Cerebellar nuclear complex (tissue), 1 donor: Measurements from ENCODE around the gene CYP17A1.
"Not testable (repeated sequence)": the region's sequence is repeated elsewhere in the genome, so short reads cannot be mapped to it uniquely, and the experiment has no call there.

Experiments used
- DNase-seq, 2 experiments: peaks; one replicate each; lab custom pipeline; 2025; lab: John Stamatoyannopoulos, UW

Gene CYP17A1, protein sequence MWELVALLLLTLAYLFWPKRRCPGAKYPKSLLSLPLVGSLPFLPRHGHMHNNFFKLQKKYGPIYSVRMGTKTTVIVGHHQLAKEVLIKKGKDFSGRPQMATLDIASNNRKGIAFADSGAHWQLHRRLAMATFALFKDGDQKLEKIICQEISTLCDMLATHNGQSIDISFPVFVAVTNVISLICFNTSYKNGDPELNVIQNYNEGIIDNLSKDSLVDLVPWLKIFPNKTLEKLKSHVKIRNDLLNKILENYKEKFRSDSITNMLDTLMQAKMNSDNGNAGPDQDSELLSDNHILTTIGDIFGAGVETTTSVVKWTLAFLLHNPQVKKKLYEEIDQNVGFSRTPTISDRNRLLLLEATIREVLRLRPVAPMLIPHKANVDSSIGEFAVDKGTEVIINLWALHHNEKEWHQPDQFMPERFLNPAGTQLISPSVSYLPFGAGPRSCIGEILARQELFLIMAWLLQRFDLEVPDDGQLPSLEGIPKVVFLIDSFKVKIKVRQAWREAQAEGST

DNA sequence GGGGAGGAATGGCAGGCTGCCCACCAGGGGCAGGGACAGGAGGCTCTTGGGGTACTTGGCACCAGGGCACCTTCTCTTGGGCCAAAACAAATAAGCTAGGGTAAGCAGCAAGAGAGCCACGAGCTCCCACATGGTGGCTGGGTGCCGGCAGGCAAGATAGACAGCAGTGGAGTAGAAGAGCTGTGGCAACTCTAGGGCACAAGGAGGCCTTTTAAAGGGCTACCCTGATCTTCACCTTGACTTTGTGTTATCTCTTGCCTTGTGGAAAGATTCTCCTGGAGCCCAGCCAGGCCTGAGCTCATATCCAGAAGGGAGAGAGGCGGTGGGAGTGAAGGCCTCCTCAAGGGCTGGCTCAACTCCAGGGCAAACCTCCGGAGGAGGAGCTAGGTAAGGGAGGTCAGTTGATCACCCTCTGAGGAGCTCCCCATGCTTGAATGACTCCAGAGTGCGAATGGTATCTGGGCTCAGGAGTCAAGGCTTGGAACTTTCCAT is at the start of gene CYP17A1:
TSS of gene CYP17A1 (minus strand) at position 184 of the 492 bp plus-strand sequence. CDS start at position 132, 52 bp downstream.
- no peak for DNase-seq

DNA sequence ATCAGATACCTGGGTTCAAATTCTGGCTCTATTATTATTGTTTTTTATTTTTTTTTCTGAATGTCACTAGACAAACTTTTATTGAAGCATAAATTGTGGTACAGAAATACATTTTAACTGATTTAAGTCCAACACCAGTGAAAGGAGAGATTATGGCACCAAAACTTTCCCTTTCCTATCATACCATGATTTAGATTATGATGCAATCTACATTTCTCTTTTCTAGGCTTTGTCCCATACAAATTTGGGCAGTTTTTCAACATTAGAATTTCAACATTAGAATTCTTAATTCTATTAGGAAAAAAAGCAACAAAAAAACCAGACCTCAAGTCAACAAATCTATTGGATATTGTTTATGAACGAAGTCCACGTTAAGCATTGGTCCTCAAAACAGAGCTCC is 43.0 kb upstream of the CYP17A1 start:
- DNase-seq = no peak

DNA sequence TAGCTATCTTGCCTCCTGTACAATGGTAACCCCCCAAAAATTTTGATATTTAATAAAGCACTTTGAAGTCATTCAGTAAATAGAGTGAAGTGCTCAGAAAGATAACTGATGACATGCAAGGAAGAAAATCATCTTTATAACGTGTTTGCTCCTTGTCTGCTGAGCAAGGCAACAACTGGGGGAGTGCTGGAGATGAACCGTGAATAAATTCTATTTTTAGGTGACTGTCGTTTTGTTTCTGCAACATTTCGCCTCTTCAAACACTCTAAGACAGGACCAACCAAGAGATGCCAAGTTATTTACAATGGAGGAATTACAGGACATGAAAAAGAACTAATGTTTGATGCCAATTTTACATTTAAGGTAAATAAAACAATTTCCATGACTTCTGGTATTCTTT is 41.4 kb upstream of the CYP17A1 start:
- no peak for DNase-seq

DNA sequence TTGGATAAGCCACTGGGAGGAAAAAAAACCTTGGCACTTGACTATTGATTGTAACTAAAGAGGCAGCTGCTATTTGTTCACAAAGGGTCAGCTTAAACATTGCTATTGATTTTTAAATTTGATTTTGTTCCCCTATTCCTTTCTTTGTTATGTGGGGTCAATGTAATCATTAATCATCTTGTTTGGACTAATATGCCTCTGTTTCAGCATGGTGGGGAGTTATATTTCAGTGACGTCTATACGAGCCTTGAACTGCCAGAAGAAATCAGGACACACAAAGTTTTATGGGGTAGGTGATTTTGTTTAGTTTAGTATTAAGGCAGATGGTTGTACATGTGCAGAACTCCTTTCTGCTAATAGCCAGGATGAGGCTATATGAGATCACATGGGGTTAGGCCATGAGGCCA is 39.5 kb upstream of the CYP17A1 start:
- DNase-seq = no peak

DNA sequence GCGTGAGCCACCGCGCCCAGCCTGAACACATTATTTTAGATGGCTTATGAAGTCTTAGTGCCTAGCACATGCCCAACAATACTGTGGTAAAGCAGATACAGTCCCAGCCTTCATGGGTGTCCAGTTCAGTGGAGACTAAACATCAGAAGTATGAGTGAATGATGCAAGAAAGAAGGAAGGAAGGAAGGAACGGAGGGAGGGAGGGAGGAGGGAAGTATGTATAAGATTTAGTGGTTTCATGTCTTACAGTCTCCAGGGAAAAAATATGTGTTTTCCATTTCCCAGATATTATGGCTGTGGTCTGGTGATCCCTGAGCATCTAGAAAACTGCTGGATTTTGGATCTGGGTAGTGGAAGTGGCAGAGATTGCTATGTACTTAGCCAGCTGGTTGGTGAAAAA is 35.0 kb upstream of the CYP17A1 start:
- DNase-seq = no peak

DNA sequence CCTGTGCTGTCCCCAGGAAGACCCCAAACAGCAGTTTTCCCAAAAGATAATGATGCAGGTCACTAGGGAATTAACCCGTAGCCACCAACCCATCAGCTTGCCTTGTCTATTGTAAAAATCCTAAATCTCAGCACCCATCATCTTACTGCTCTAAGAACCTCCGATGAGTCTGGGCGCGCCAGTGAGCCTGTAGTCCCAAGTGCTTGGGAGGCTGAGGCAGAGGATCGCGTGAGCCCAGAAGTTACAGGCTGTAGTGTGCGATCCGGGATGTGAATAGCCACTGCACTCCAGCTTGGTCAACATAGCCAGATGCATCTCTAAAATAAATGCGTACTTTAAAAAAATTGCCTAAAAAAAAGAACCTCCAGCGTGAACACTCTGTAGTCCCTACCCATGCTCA is 33.0 kb upstream of the CYP17A1 start:
- DNase-seq = no peak

DNA sequence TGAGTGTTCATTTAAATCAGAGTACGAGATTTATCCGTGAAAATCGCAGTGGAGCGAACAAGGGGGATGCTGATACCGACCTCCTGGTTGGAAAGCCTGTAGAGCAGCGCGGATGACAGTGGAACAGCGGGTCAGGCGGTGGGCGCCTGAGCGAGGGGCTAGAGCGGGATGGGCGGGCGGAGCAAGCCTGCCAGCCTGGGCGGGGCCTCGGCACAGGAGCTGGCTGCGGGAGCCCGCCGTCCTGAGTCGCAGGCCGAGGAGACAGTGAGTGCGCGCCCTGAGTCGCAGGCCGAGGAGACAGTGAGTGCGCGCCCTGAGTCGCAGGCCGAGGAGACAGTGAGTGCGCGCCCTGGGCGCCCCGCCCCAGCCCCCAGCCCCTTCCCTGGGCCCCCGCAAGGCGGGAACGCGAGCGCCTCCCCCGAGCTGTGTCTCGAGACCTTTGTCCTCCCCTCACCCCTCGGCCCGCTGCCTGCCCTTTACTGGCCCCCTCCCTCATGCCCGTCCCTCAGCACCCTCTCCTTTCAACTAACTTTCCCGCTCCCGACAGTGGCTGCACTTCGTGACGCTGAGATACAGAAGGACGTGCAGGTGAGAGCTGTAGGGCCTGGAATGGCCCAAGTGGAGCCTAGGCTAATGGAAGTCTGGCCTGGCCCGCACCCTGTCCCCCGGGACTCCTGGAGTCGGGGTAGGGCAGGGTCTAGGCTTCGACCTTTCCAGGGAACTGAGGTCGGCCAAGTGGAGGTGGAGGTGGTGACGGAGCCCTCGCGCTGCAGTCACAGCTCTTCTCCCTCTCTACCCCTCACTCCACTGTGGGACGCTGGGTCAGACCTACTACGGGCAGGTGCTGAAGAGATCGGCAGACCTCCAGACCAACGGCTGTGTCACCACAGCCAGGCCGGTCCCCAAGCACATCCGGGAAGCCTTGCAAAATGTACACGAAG is 32.3 kb upstream of the CYP17A1 start, which contains the start of gene AS3MT:
TSS of gene AS3MT (plus strand) at position 213 of the 941 bp plus-strand sequence. CDS start at position 336, 123 bp downstream.
- DNase-seq = no peak

DNA sequence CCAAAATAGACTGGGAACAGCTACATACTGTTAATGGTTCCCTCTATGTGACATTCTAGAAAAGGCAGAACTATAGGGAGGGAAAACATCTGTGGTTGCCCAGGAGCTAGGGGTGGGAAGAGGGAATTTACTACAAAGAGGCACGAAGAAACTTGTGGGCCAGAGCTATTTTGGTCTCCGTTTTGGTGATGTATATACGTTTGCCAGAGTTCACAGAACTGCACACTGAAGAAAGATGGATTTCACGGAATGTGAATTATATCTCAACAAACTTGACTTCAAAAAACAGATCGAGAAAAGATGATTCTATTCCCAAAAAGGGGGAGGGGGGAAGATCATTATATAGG is 31.7 kb upstream of the CYP17A1 start:
- no peak for DNase-seq

DNA sequence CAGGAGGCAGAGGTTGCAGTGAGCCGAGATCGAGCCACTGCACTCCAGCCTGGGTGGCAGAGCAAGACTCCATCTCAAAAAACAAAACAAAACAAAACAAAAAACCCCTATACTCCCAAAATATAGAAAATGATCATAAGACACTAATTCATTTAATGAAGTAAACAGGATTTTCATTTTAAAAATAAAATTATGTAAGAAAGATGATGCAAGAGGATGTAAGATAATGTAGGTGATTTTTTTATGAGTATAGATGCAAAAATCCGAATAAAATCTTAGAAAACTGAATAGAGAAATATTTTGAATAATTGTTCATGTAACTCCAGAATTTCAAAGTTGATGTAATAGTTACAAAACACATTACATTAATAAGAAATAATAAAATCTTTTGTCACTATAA is 28.4 kb upstream of the CYP17A1 start:
- DNase-seq = no peak

DNA sequence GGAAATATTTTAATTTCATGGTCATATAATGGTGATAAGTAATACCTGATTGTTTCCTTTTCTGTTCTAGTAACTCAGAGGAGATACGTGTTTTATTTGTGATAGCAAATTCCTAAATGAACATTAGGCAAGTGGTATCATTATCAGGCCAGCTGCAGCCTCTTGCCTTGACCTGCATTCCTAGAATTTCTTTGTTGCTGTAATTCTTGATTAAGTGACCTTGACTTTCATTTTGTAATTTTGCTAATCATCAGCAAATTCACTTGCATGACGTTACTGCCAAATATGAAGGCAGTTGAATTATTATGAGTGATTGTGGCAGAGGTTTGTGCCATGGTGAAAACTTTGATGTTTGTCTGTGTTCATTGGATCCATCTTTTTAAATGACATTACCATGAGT is 26.4 kb upstream of the CYP17A1 start:
- no peak for DNase-seq

DNA sequence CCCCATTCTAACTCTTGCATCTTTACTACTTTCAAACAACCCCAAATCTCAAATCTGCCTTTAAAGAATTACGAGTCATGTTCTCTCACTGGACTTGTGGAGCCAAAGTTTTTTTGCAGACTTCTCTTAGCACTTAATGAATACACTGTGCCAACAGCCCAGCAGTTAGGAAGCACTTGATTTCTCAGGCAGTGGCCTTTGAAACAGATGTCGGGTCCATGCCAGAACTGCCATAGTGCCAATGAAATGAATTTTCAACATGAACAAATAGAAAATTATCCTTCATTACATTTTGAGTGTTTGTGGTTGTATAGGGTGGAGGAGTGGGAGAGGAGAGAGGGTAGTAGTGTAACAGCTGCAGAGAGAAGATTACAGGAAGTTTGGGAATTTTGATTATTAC is 22.7 kb upstream of the CYP17A1 start:
- DNase-seq = no peak

DNA sequence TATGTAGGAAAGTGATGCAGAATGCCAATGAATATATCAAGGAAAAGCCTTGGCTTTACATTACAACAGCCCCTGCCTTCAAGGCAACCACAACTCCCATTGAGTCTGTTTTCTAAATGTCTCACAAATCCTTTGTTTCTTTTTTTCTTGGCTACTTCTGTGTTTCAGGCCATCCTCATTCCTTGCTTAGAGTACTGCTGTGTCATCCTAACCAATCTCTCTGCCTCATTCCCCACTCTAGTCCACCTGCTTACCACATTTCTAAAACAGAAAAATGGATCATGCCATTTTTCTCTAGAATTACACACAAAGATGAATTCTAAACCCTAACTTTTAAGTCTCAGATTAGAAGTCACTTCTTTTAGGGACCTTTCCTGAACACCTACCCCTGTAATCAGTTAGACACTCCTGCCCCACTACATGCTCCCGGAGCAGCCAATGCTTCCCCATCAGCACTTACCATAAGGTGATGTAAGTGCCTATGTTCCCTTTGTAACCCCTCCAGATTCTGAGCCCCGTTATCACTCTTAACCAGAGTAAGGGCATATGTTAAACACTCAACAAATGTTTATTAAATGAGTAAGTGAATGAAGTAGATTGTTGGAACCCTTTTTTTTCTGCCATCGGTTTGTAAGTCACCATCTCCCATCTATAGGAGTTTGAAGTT is 19.7 kb upstream of the CYP17A1 start:
- DNase-seq = no peak

DNA sequence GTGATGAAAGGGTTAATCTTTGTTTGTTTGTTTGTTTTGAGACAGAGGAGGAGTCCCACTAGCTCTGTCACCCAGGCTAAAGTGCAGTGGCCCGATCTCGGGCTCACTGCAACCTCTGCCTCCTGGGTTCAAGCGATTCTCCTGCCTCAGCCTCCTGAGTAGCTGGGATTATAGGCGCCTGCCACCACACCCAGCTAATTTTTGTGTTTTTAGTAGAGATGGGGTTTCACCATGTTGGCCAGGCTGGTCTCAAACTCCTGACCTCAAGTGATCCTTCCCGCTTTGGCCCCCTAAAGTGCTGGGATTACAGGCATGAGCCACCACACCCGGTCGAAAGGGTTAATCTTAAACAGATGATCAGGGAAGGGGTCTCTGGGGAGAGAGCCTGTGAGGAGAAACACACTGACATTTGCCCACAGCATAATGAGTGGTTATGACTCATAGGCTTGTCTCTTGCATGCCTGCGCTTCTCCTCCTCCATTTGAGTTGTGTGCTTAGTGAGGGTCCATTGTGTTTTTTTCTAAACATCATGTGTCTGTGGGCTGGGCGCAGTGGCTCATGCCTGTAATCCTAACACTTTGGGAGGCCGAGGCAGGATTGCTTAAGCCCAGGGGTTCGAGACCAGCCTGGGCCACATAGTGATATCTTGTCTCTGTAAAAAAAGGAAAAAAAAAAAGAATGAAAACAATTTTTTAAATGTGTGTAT is 18.7 kb upstream of the CYP17A1 start:
- DNase-seq = not testable (repeated sequence)

DNA sequence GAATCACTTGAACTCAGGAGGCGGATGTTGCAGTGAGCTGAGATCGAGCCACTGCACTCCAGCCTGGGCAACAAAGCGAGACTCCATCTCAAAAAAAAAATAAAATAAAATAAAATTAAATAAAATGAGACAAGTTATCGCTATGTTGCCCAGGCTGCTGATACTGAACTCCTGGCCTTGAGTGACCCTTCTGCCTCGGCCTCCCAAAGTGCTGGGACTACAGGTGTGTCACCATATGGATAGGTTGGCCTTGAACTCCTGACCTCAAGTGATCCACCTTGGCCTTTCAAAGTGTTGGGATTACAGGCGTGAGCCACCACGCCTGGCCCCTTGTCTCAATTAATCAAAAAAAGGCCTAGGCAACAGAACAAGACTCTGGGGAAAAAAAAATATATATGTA is 16.0 kb upstream of the CYP17A1 start:
- not testable (repeated sequence) for DNase-seq

DNA sequence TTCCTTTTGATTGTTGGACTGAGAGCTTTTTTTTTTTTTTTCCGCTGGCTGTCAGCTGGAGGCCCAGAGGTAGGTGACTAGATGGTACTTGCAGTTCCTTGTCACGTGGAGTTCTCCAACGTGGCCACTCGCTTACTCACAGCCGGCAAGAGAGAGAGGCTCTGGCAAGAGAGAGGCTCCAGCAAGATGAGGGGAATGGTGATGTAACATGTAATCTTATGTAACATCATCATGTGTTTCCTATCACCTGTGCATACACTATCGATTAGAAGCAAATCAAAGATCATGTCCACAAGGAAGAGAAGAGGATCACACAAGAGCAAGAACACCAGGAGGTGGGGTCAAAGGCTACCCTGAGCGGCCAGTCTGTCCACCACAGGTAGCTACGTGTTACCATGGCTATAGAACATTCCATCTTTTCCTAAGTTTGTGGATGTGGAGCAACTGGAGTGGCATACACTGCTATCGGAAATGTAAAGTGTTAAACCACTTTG is 12.9 kb upstream of the CYP17A1 start:
- no peak for DNase-seq

DNA sequence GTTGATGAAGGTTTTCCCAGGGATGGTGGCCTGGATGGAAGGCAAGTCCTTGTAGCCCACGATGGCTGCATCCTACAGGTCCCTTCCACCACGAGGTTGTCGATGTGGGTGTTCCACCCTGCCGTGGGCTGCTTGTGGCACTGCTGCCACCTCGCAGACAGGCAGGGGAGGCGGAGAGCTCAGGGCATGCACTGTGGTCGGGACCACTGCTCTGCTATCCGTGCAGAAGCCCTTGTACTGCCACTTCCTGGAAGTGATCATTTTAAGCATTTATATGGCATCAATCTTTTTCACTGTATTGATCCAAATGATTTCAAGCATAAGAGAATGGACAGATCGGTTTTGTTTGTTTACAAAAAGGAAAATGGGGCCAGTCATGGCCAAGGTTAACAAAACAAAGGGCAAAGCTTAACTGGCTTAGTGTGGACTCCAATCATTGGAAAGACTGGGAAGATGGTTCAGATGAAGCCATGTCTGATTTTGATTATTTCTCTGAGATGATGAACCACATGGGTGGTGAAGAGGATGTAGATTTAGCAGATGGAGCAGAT is 8.2 kb upstream of the CYP17A1 start:
- DNase-seq = no peak

DNA sequence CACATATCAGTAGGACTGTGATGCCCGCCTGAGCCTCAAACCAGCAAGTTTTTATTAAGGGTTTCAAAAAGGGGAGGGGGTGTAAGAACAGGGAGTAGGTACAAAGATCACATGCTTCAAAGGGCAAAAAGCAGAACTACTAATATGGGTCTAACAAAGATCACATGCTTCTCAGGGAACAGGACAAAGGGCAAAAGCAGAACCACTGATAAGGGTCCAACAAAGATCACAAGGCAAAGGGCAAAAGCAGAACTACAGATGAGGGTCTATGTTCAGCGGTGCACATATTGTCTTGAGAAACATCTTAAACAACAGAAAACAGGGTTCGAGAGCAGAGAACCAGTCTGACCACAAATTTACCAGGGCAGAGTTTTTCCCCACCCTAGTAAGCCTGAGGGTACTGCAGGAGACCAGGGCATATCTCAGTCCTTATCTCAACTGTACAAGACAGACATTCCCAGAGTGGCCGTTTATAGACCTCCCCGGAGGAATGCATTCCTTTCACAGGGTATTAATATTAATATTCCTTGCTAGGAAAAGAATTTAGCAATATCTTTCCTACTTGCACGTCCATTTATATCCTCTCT is 7.1 kb upstream of the CYP17A1 start:
- not testable (repeated sequence) for DNase-seq

DNA sequence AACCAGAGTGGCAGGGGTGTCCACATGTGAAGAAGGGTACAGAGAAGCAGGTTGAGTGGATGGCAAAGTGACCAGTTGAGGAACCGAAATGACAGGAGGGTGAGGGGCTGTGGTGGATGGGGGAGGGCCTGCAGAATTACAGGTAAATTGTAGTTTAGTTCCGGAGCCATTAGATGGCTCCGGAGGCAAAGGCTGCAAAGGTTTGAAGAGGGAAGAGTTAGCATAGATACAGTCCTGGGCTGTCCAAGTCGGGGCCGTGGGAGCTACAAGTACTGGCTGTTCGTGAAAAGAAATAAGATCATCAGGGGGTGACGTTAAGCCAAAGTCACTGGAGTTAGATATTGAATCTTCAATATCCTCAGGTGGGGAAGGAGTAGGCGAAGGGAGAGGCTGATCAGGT is 5.9 kb upstream of the CYP17A1 start:
- DNase-seq = not testable (repeated sequence)

DNA sequence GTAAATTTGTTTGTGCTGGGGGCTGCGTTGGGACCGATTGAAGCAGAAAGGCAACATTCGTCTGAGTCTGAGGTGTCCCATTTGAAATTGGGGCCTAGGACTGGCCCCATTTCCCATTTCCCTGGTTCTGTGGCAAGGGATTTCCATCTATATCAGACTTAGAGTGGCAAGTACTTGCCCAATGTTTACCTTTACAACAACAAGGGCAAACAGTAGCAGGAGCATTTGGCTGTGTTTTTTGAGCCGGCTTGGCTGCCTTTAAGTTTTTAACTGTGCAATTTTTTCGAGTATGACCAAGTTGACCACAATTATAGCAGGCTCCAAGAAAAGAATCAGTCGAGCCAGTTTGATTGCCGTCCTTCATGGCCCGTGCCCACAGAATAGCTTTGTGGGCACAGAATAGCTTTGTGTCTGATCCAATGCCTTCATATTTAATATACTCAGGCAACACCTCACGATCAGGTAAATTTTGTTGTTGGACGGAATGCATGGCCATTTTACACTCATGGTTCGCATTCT is 4.7 kb upstream of the CYP17A1 start:
- no peak for DNase-seq

DNA sequence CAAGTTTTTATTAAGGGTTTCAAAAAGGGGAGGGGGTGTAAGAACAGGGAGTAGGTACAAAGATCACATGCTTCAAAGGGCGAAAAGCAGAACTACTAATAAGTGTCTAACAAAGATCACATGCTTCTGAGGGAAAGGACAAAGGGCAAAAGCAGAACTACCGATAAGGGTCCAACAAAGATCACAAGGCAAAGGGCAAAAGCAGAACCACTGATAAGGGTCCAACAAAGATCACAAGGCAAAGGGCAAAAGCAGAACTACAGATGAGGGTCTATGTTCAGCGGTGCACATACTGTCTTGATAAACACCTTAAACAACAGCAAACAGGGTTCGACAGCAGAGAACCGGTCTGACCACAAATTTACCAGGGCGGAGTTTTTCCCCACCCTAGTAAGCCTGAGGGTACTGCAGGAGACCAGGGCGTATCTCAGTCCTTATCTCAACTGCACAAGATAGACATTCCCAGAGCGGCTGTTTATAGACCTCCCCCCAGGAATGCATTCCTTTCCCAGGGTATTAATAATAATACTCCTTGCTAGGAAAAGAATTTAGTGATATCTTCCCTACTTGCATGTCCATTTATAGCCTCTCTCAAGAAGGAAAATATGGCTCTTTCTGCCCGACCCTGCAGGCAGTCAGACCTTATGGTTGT is 1.2 kb upstream of the CYP17A1 start:
- DNase-seq = not testable (repeated sequence)
